Heart left ventricle (tissue), 16 donors: Measurements from ENCODE around the gene FAM3B. TPM values are rescaled to one million over a fixed set of nuclear protein-coding genes. Genes with fewer than 3 reads are reported as not detected.

ENCODE experiments used
- ATAC-seq, 4 donors: fragments of 200-7000 bp; cut with Tn5 transposase; one replicate each; pipeline ENCODE4 v1.9.1; 2020 to 2022; ENCODE audit warnings: moderate library complexity in 4 of 4, mild to moderate bottlenecking in 3 of 4, moderate number of reproducible peaks in 1 of 4
- DNase-seq, 5 donors: peaks; one replicate each; pipeline ENCODE4 v3.0.0-alpha.2; 2020
- H3K27ac ChIP-seq, 12 donors: fragments of 200-600 bp; sonication (generic) in 4 of 12; one replicate each; pipeline versions ENCODE4 v1.5.0 to v1.8.0; 2016 to 2022; ENCODE audit warnings: mild to moderate bottlenecking in 2 of 12
- H3K27me3 ChIP-seq, 9 donors: fragments of 200-600 bp; sonication (generic) in 2 of 9; one replicate each; pipeline versions ENCODE4 v1.5.1 to v1.8.0; 2016 to 2022; ENCODE audit warnings: mild to moderate bottlenecking in 3 of 9
- H3K36me3 ChIP-seq, 9 donors: fragments of 200-600 bp; sonication (generic) in 2 of 9; one replicate each; pipeline versions ENCODE4 v1.5.0 to v1.8.0; 2018 to 2022; ENCODE audit warnings: mild to moderate bottlenecking in 2 of 9
- H3K4me1 ChIP-seq, 12 donors: fragments of 200-600 bp; sonication (generic) in 4 of 12; one replicate each; pipeline versions ENCODE4 v1.5.0 to v1.8.0; 2016 to 2022; ENCODE audit warnings: mild to moderate bottlenecking in 3 of 12
- H3K4me3 ChIP-seq, 12 donors: fragments of 200-600 bp; sonication (generic) in 4 of 12; one replicate each; pipeline versions ENCODE4 v1.5.0 to v1.8.0; 2017 to 2022; ENCODE audit warnings: mild to moderate bottlenecking in 9 of 12, moderate library complexity in 4 of 12
- H3K9me3 ChIP-seq, 12 donors: fragments of 200-600 bp; sonication (generic) in 4 of 12; one replicate each; pipeline versions ENCODE4 v1.5.0 to v1.8.0; 2016 to 2022; ENCODE audit warnings: mild to moderate bottlenecking in 1 of 12
- POLR2A ChIP-seq, 2 donors: fragments of 450-650 bp; IDR thresholded peaks; one replicate each; pipeline ENCODE4 v1.6.1; 2017; ENCODE audit warnings: antibody characterized with exemption in 2 of 2, mild to moderate bottlenecking in 2 of 2, moderate library complexity in 2 of 2
- WGBS, 4 donors: extraction: QIAGEN DNeasy Blood & Tissue Kit in 2 of 4; methylation state at CpG; one replicate each; pipeline versions ENCODE4 v1.1.5 to v1.1.7; 2013 to 2018; 5-methylcytosine and 5-hydroxymethylcytosine counted together
- intact Hi-C, 10 donors: fragments of 100-400 bp; cut with DNase I; formaldehyde crosslinking; loops; one replicate each; pipeline versions ENCODE4 v1.11.1 to v1.14.2; 2022
- polyA plus RNA-seq, 2 donors: library from polyadenylated mRNA; stranded (reverse); fragments of 200-250 nt; gene quantifications; one replicate each; pipeline ENCODE4 v1.2.3, GENCODE V29; 2013
- total RNA-seq, 9 donors: library from RNA; depleted of rRNA in 2 of 9; stranded (reverse); fragments of >200 nt in 2 of 9; fragmentation: NEBNext Ultra II Directional in 3 of 9; extraction: Animal tissue kit (Norgen Biotek cat#: 25700) in 3 of 9; gene quantifications; one replicate each; pipeline versions ENCODE4 v1.1.0 to v1.2.4, GENCODE V29; 2016 to 2023
- TF ChIP-seq, protein P1 (sequence below), 12 donors: fragments of 200-600 bp; sonication (generic) in 4 of 12; IDR thresholded peaks; one replicate each; pipeline versions ENCODE4 v1.5.0 to v1.8.0; 2018 to 2022; ENCODE audit warnings: antibody characterized with exemption in 12 of 12, mild to moderate bottlenecking in 5 of 12
- donor health status: ischemic (EF 13 %, LVEDD 7.1; RV severe dilation, severe dysfunction).
- donor health status: healthy with polysubstance abuse.
- donor health status: DM: no; HTN: yes; CAD: no.
- donor health status: DM: no; HTN: no; CAD: no.
- donor health status: ischemic (EF 25% LVEDD 6.9; RV normal size, moderate dysfunction).
- donor health status: ischemic (EF 25% LVEDD 5.7; RV mildly dilated, moderate dysfunction).
- donor health status: healthy.
- donor health status: DM: yes; HTN: yes; CAD: no.
- donor health status: ischemic (EF 35%, LVEDD 5.7; RV mildly dilated, moderate dysfunction).
- donor health status: nonischemic (EF 11% LVEDD 7.7; RV severe dilation, severe dysfunction).
- donor health status: DM: yes; HTN: yes; CAD: no.
- donor health status: PGD.
- donor health status: ischemic (EF 29% LVEDD 5.4; RV normal size, mild dysfunction).
- donor health status: nonischemic (EF 23%, LVEDD 6.1; RV moderate dilation, normal function).

Gene FAM3B
- total and polyA plus RNA-seq, 11 donors = 0.10 to 0.54 TPM; not detected in 9

GRCh38 chr21:41397471-41397891 lies 80.9 kb downstream of the FAM3B start:
- intact Hi-C loops = no loop called here
- WGBS, 4 donors = 86 to 91% (median 87%) methylated on average over 7 of the region's 7 CpGs
- peak in 1 of 5 donors; percentile 8 for DNase-seq
- no peaks in the 10 kb centered on the region for H3K9me3 ChIP-seq
- H3K4me3 ChIP-seq = no peak overlapping the region
- H3K4me1 ChIP-seq = peaks cover 0 to 25% (median 0%) of the 10 kb centered on the region in 12 donors
- no peak for TF ChIP-seq POLR2A (IDR thresholded peaks at IDR 0.05)
- TF ChIP-seq, protein P1, sequence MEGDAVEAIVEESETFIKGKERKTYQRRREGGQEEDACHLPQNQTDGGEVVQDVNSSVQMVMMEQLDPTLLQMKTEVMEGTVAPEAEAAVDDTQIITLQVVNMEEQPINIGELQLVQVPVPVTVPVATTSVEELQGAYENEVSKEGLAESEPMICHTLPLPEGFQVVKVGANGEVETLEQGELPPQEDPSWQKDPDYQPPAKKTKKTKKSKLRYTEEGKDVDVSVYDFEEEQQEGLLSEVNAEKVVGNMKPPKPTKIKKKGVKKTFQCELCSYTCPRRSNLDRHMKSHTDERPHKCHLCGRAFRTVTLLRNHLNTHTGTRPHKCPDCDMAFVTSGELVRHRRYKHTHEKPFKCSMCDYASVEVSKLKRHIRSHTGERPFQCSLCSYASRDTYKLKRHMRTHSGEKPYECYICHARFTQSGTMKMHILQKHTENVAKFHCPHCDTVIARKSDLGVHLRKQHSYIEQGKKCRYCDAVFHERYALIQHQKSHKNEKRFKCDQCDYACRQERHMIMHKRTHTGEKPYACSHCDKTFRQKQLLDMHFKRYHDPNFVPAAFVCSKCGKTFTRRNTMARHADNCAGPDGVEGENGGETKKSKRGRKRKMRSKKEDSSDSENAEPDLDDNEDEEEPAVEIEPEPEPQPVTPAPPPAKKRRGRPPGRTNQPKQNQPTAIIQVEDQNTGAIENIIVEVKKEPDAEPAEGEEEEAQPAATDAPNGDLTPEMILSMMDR (IDR thresholded peaks at IDR 0.05) = no peak
- peak overlapping the region in 1 of 12 donors; percentile 79 for H3K27ac ChIP-seq
- peaks cover 0 to 97% (median 59%) of the 10 kb centered on the region in 9 donors for H3K36me3 ChIP-seq
- no peaks in the 10 kb centered on the region for H3K27me3 ChIP-seq
- ATAC-seq = peak in 1 of 4 donors; percentile 19

DNA sequence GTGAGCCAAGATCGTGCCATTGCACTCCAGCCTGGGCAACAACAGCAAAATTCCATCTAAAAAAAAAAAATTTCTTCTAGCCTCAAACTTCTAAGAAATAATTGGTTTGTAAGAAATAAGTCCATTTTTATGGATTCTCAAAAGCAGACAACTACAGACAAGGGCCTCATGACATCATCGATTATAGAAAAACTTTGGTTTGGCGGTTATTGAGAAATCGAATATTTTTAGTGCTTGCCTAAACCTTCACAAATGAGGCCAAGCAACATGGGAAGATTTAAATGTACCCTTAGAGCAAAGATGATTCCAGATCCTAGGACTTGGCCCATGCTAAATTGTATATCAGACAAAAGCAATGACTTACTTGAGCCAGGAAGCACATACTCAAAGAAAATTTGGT lies 81.7 kb downstream of the FAM3B start:
- no peak for TF ChIP-seq POLR2A (IDR thresholded peaks at IDR 0.05)
- TF ChIP-seq, protein P1 (IDR thresholded peaks at IDR 0.05) = no peak
- peak overlapping the region in 1 of 12 donors; percentile 79 for H3K27ac ChIP-seq
- no peaks in the 10 kb centered on the region for H3K9me3 ChIP-seq
- no peaks in the 10 kb centered on the region for H3K27me3 ChIP-seq
- H3K4me1 ChIP-seq = peaks cover 0 to 25% (median 0%) of the 10 kb centered on the region in 12 donors
- no peak for DNase-seq
- no peak for ATAC-seq
- H3K4me3 ChIP-seq = no peak overlapping the region
- peaks cover 0 to 98% (median 66%) of the 10 kb centered on the region in 9 donors for H3K36me3 ChIP-seq
- intact Hi-C loops = no loop called here
- WGBS, 4 donors = 92 to 98% (median 94%) methylated on average over 4 of the region's 4 CpGs

DNA sequence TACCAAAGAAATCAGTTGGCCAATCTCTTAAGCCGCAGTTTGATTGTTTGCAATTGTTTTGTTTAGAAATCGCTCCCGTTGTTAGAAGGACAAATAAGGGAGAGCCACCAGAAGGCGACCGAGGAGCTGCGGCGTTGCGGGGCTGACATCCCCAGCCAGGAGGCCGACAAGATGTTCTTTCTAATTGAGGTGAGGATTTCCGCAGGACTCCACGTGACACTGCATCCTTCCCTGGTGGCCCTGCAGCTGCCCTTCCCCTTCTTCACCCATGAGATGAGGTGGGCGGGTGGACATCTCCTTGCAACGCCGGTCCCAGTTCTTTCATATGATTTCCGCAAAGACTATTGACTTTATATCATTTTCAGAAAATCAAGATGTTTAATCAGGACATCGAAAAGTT lies 82.2 kb downstream of the FAM3B start:
- intact Hi-C loops = no loop called here
- 95 to 96% (median 95%) methylated on average over 16 of the region's 16 CpGs for WGBS, 4 donors
- ATAC-seq (no peak), DNase-seq (no peak)
- Histone ChIP-seq H3K4me3 (no peak overlapping the region), H3K27me3 (no peaks in the 10 kb centered on the region), H3K9me3 (no peaks in the 10 kb centered on the region), H3K4me1 (peaks cover 0 to 25% (median 0%) of the 10 kb centered on the region in 12 donors), H3K27ac (no peak overlapping the region), H3K36me3 (peaks cover 0 to 98% (median 72%) of the 10 kb centered on the region in 9 donors)
- TF ChIP-seq, protein P1 (IDR thresholded peaks at IDR 0.05) = no peak
- no peak for TF ChIP-seq POLR2A (IDR thresholded peaks at IDR 0.05)

- H3K4me3 ChIP-seq = no peak overlapping the region
- DNase-seq (no peak), ATAC-seq (no peak)
- intact Hi-C loops = no loop called here
- H3K9me3 ChIP-seq = no peaks in the 10 kb centered on the region
- H3K27ac ChIP-seq = no peak overlapping the region
- H3K27me3 ChIP-seq = no peaks in the 10 kb centered on the region
- H3K4me1 ChIP-seq = peaks cover 0 to 25% (median 0%) of the 10 kb centered on the region in 12 donors
- H3K36me3 ChIP-seq = peaks cover 0 to 98% (median 75%) of the 10 kb centered on the region in 9 donors
- TF ChIP-seq, protein P1 (IDR thresholded peaks at IDR 0.05) = no peak
- TF ChIP-seq POLR2A (IDR thresholded peaks at IDR 0.05) = no peak
- 83 to 93% (median 91%) methylated on average over 7 of the region's 7 CpGs for WGBS, 4 donors
Observed at GRCh38 chr21:41399246-41399800, 82.7 kb downstream of the FAM3B start.
